ENCODE results near the gene LAIR2.
"Not testable (repeated sequence)": the region's sequence is repeated elsewhere in the genome, so short reads cannot be mapped to it uniquely, and the experiment has no call there.

LAIR2 gene

DNA sequence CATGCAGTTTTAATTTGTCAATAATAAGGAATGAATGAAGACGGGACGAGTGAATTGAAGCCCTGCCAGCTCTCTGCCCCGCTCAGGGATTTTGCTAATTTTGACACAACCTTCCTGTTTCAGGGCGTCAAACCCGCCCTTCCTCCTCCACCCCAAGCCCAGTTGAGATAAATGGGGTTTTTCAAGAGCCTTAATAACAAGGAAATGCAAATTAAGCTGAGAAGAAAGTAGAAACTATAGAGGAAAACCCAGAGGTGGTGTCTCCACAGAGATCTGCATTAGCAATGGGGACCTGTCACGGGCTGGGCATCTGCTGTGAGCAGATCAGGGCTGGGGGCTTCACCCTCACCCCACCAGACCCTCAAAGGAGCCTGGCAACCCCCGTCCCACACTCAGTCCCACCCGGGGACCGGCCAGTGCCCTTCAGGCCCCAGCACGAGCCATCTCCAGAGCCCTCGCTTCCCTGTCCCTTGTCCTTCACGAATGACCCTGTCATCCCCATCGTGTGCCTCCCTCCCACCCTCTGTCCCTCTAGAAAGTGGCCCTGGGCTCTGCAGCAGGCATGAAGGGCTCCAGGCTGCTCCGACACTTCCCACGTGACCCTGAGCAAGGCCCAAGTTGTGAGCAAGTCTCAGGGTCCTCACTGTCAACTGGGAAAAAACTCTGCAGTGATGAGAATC lies 4.5 kb downstream of the LAIR2 start:
- H3K9ac ChIP-seq (ENCODE audit: low read length); H3K9me3 ChIP-seq (ENCODE audit: control insufficient read depth, low read depth, low read length); H3K4me3 ChIP-seq (ENCODE audit: low read length); H3K27ac ChIP-seq (ENCODE audit: low read length); H3K27me3 ChIP-seq (ENCODE audit: control insufficient read depth, insufficient read depth, low read length); H3K36me3 ChIP-seq (ENCODE audit: control insufficient read depth, low read depth, low read length); H3K4me1 ChIP-seq (ENCODE audit: control insufficient read depth, low read depth, low read length): not testable (repeated sequence)

DNA sequence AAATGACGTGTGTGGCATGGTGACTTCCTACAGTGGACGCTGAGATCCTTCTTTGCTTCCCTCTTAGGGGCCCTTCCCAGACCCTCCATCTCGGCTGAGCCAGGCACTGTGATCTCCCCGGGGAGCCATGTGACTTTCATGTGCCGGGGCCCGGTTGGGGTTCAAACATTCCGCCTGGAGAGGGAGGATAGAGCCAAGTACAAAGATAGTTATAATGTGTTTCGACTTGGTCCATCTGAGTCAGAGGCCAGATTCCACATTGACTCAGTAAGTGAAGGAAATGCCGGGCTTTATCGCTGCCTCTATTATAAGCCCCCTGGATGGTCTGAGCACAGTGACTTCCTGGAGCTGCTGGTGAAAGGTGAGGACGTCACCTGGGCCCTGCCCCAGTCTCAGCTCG lies 5.2 kb downstream of the LAIR2 start:
- H3K9ac ChIP-seq (ENCODE audit: low read length) = no peak overlapping the region
- no peak overlapping the region for H3K4me3 ChIP-seq (ENCODE audit: low read length)
- peaks cover 8% of the 10 kb centered on the region for H3K9me3 ChIP-seq (ENCODE audit: control insufficient read depth, low read depth, low read length)
- H3K36me3 ChIP-seq (ENCODE audit: control insufficient read depth, low read depth, low read length) = no peaks in the 10 kb centered on the region
- H3K27me3 ChIP-seq (ENCODE audit: control insufficient read depth, insufficient read depth, low read length) = no peaks in the 10 kb centered on the region
- no peak overlapping the region for H3K27ac ChIP-seq (ENCODE audit: low read length)
- no peaks in the 10 kb centered on the region for H3K4me1 ChIP-seq (ENCODE audit: control insufficient read depth, low read depth, low read length)

DNA sequence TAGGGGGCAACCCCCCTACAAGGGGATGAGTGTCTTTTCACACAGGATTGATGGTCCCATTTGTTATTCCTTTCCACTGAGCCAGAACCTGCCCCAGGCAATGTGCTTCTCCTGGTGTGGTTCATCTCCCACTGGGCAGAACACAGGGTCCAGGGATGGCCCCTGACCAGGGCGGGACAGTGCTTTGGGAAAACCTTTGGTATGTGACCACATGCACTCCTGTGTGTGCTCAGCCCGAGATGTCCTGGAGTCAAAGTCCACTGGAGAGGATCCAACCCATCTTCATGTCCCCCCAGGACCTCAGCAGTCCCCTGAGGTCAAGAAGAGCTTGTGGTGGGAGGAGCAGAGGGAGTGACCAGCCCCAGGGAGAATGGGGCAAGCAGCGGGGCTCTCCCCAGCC lies 5.9 kb downstream of the LAIR2 start:
- H3K9me3 ChIP-seq (ENCODE audit: control insufficient read depth, low read depth, low read length) = peaks cover 14% of the 10 kb centered on the region
- not testable (repeated sequence) for H3K9ac ChIP-seq (ENCODE audit: low read length); H3K4me1 ChIP-seq (ENCODE audit: control insufficient read depth, low read depth, low read length); H3K27ac ChIP-seq (ENCODE audit: low read length); H3K36me3 ChIP-seq (ENCODE audit: control insufficient read depth, low read depth, low read length); H3K27me3 ChIP-seq (ENCODE audit: control insufficient read depth, insufficient read depth, low read length); H3K4me3 ChIP-seq (ENCODE audit: low read length)

DNA sequence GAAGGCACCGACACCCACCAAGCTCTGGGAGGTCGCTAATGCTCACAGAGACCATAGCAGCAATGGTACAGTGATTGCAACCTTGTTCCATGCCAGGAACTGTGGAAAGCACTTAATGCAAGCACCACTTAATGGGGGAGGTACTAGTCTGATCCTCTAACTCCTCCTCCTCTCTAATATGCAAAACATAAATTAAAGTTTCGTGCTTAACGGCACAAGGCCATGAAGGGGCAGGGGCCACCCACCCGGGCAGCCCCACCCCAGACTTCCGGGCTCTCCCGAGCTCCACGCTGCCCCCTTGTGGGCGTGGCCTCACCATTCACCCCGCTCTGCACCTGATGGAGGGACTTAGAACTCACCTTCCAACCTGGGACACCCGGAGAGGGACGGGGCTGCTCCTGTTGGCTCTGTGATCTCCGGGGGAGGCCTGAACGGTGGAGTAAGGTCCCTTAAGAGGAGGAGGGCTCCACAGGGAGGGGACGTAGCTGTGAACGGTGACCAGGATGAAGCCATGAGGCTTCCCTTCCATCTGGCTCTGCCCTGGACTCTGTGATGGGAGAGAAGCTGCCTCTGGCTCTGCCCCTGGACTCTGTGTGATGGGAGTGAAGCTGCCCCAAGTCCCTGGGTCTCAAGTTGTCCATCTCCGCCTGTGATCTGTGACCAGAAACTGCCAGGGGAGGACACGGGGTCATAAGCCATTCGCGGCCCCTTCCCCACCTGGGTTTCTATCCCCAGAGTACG lies 6.7 kb downstream of the LAIR2 start:
- peaks cover 20% of the 10 kb centered on the region for H3K9me3 ChIP-seq (ENCODE audit: control insufficient read depth, low read depth, low read length)
- H3K4me1 ChIP-seq (ENCODE audit: control insufficient read depth, low read depth, low read length); H3K27ac ChIP-seq (ENCODE audit: low read length); H3K27me3 ChIP-seq (ENCODE audit: control insufficient read depth, insufficient read depth, low read length); H3K9ac ChIP-seq (ENCODE audit: low read length); H3K4me3 ChIP-seq (ENCODE audit: low read length); H3K36me3 ChIP-seq (ENCODE audit: control insufficient read depth, low read depth, low read length): not testable (repeated sequence)

DNA sequence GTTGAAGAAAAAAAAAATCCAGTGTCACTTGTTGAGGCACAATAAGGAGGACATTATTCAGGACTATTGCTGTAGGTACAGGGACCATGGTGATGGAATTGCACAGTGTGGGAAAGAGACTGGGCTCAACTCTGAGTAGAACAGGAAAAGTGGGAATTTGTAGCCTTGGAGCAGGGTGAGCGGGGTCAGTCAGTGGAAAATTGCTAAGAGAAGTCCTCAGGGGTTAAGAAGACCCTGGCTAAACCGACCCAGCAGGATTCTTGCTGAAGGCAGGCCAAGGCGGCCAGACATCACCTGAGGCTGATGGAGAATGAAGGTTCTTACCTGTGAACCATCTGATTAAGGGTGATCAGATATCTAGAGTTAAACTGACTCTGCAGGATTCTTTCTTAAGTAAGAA lies 12.5 kb downstream of the LAIR2 start:
- H3K27me3 ChIP-seq (ENCODE audit: control insufficient read depth, insufficient read depth, low read length) = no peaks in the 10 kb centered on the region
- no peaks in the 10 kb centered on the region for H3K4me1 ChIP-seq (ENCODE audit: control insufficient read depth, low read depth, low read length)
- no peak overlapping the region for H3K9ac ChIP-seq (ENCODE audit: low read length)
- H3K27ac ChIP-seq (ENCODE audit: low read length) = no peak overlapping the region
- H3K36me3 ChIP-seq (ENCODE audit: control insufficient read depth, low read depth, low read length) = no peaks in the 10 kb centered on the region
- H3K4me3 ChIP-seq (ENCODE audit: low read length) = no peak overlapping the region
- peaks cover 48% of the 10 kb centered on the region for H3K9me3 ChIP-seq (ENCODE audit: control insufficient read depth, low read depth, low read length)

DNA sequence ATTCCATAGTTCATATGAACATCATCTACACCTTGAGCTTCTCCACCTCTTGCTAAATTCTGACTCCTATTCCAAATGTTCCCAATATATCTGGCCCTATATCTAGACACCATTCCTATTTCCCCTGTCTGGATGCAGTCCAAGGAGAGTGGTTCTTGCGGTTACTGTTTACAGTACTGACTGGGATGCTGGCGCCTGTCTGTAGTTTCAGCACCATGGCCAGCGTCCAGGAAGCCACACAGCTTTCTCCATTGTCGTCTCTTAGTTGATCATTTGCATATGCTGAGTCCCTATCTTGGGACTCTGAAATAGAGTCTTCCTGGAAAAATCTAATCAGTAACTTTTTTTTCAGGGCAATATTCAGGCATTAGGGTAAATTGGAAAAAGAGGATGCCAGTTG lies 14.9 kb downstream of the LAIR2 start:
- Histone ChIP-seq H3K36me3 (ENCODE audit: control insufficient read depth, low read depth, low read length) (no peaks in the 10 kb centered on the region), H3K4me1 (ENCODE audit: control insufficient read depth, low read depth, low read length) (no peaks in the 10 kb centered on the region), H3K27ac (ENCODE audit: low read length) (no peak overlapping the region), H3K27me3 (ENCODE audit: control insufficient read depth, insufficient read depth, low read length) (no peaks in the 10 kb centered on the region), H3K9ac (ENCODE audit: low read length) (no peak overlapping the region), H3K9me3 (ENCODE audit: control insufficient read depth, low read depth, low read length) (peaks cover 54% of the 10 kb centered on the region), H3K4me3 (ENCODE audit: low read length) (no peak overlapping the region)

DNA sequence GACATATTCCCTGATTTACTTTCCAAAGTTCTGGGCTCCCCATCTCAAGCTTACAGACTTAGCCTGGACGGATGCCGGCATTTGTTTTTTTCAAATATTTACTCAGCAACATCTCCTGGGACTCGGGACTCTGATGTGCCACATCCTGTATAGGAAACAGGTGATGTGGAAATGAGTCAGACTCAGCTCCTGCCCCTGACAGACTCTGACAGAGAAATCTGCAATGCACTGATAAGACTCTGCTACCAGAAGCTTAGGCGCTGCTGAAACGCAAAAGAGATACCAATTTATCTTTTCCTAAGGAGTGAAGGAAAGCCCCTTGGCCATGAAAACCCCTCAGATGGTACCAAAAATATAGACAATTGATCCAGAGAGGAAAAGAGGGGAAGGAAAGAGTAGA lies 16.2 kb downstream of the LAIR2 start:
- no peaks in the 10 kb centered on the region for H3K4me1 ChIP-seq (ENCODE audit: control insufficient read depth, low read depth, low read length)
- no peak overlapping the region for H3K9ac ChIP-seq (ENCODE audit: low read length)
- peaks cover 56% of the 10 kb centered on the region for H3K9me3 ChIP-seq (ENCODE audit: control insufficient read depth, low read depth, low read length)
- no peaks in the 10 kb centered on the region for H3K27me3 ChIP-seq (ENCODE audit: control insufficient read depth, insufficient read depth, low read length)
- no peak overlapping the region for H3K27ac ChIP-seq (ENCODE audit: low read length)
- no peak overlapping the region for H3K4me3 ChIP-seq (ENCODE audit: low read length)
- H3K36me3 ChIP-seq (ENCODE audit: control insufficient read depth, low read depth, low read length) = no peaks in the 10 kb centered on the region

DNA sequence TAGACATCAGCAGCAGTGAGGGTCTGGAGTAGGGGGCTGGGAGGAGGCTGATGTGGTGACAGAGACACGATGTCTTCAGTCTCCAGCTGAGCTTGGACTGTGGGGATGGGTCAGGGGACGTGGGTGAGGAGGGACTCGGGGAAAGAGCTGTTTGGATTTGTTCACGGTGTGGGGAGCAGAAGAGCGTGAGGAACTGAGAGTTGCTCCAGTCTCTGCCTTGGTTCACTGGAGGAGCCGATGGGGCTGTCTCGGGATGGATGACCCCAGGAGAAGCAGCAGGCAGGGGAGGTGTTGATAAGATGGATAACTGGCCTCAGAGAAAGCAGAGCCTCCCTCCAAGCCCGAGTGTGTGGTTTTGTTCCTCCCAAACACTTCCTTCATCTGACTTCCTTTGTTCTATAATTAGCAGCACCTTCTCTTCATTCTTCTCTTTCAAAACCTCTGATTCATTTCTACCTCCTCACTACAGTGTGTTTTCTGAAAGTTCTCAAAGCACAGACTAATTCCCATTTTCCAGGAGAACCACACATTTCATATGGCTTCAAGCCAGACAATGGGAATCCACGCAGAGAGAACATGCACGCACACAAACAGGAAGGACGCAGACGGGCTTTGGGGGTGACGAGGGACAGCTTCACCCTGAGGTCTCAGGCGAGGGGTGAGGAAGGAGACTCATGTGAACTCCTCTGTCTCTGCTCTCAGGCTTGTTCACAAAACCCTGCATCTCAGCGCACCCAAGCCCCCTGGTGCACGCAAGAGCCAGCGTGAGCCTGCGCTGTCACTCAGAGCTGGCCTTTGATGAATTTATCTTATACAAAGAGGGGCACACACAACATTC lies 18.6 kb downstream of the LAIR2 start:
- no peaks in the 10 kb centered on the region for H3K4me1 ChIP-seq (ENCODE audit: control insufficient read depth, low read depth, low read length)
- H3K27me3 ChIP-seq (ENCODE audit: control insufficient read depth, insufficient read depth, low read length) = no peaks in the 10 kb centered on the region
- H3K4me3 ChIP-seq (ENCODE audit: low read length) = no peak overlapping the region

DNA sequence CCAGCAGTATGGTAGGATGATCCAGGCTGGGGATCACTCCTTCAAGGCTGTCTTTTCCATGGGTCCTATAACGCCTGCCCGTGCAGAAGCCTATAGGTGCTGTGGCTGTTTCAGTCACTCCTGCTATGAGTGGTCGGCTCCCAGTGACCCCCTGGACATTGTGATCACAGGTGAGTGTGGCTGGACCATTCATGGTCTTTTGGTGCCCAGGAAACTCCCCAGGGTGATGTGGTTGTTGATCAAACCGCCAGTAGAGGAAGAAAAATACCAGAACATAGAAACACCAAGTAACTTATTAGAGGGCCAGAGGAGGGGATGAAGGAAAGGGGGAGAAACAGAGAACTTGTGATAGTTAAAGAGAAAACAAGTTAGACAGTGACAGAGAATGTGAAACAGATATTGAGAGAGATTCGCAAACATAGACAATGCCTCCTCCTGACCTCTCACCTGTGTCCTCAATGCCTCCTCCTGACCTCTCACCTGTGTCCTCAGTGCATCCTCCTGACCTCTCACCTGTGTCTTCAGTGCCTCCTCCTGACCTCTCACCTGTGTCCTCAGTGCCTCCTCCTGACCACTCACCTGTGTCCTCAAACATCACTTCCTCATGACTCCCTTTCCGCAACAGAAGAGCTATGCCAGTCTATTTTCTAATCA lies 19.4 kb downstream of the LAIR2 start:
- H3K4me3 ChIP-seq (ENCODE audit: low read length) = no peak overlapping the region
- no peak overlapping the region for H3K9ac ChIP-seq (ENCODE audit: low read length)

More for the DNA sequence above, 18.6 kb downstream of the LAIR2 start:
- H3K27ac ChIP-seq (ENCODE audit: low read length) = no peak overlapping the region
- H3K9ac ChIP-seq (ENCODE audit: low read length) = no peak overlapping the region
- peaks cover 45% of the 10 kb centered on the region for H3K9me3 ChIP-seq (ENCODE audit: control insufficient read depth, low read depth, low read length)
- no peaks in the 10 kb centered on the region for H3K36me3 ChIP-seq (ENCODE audit: control insufficient read depth, low read depth, low read length)

DNA sequence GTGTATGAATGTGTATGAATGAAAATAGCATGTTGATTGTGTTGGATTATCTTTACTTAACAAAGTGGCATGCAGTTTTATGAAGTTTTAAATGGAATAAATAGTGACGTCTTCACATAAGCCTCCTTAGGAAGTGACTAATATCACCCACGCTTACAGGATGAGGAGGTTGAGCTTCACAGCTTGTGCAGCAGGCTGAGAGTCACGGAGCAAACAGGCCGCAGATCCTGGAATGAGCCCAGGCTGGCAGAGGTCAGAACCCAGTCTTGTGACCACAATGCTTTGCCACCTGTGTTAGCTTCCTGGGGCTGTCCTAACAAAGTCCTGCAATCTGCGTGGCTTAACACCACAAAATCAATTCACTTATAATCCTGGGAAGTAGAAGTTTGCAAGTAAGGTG lies 20.8 kb downstream of the LAIR2 start:
- Histone ChIP-seq H3K36me3 (ENCODE audit: control insufficient read depth, low read depth, low read length) (no peaks in the 10 kb centered on the region), H3K4me1 (ENCODE audit: control insufficient read depth, low read depth, low read length) (no peaks in the 10 kb centered on the region), H3K4me3 (ENCODE audit: low read length) (no peak overlapping the region), H3K27me3 (ENCODE audit: control insufficient read depth, insufficient read depth, low read length) (no peaks in the 10 kb centered on the region), H3K9me3 (ENCODE audit: control insufficient read depth, low read depth, low read length) (peaks cover 45% of the 10 kb centered on the region), H3K27ac (ENCODE audit: low read length) (no peak overlapping the region), H3K9ac (ENCODE audit: low read length) (no peak overlapping the region)

More for the DNA sequence above, 19.4 kb downstream of the LAIR2 start:
- Histone ChIP-seq H3K27me3 (ENCODE audit: control insufficient read depth, insufficient read depth, low read length) (no peaks in the 10 kb centered on the region), H3K4me1 (ENCODE audit: control insufficient read depth, low read depth, low read length) (no peaks in the 10 kb centered on the region), H3K36me3 (ENCODE audit: control insufficient read depth, low read depth, low read length) (no peaks in the 10 kb centered on the region), H3K9me3 (ENCODE audit: control insufficient read depth, low read depth, low read length) (peaks cover 44% of the 10 kb centered on the region), H3K27ac (ENCODE audit: low read length) (no peak overlapping the region)

DNA sequence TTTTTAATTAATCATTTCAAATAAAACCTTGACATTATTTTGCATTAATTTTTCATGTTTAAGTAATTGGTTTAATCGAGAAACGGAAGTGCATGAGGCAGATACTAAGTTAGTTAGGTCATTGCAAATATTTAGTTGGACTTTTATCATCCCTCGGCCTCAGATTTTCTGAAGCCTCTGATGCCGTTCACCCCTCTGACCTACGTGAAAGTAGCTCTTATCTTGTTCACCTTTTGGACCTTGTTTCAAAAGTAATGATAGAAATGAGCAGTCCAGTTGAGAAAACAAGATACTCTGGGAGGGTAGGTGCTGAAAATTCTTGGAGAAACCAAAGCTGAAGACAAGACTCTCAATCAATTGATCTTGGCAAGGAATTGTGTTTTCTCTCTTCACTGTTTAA lies 23.0 kb downstream of the LAIR2 start:
- H3K36me3 ChIP-seq (ENCODE audit: control insufficient read depth, low read depth, low read length) = no peaks in the 10 kb centered on the region
- H3K9me3 ChIP-seq (ENCODE audit: control insufficient read depth, low read depth, low read length) = peaks cover 53% of the 10 kb centered on the region
- H3K4me3 ChIP-seq (ENCODE audit: low read length) = no peak overlapping the region
- H3K27ac ChIP-seq (ENCODE audit: low read length) = no peak overlapping the region
- no peak overlapping the region for H3K9ac ChIP-seq (ENCODE audit: low read length)
- no peaks in the 10 kb centered on the region for H3K27me3 ChIP-seq (ENCODE audit: control insufficient read depth, insufficient read depth, low read length)
- H3K4me1 ChIP-seq (ENCODE audit: control insufficient read depth, low read depth, low read length) = no peaks in the 10 kb centered on the region

Data from iPS-18a (cell line).